ENCODE results near the gene GREM2. TPM values are rescaled to one million over a fixed set of nuclear protein-coding genes. Genes with fewer than 3 reads are reported as not detected.

GREM2 gene
- polyA plus RNA-seq, 2 of the 4 experiments (the other 2 are of a cell fraction), result 0.13 to 0.59 TPM

DNA sequence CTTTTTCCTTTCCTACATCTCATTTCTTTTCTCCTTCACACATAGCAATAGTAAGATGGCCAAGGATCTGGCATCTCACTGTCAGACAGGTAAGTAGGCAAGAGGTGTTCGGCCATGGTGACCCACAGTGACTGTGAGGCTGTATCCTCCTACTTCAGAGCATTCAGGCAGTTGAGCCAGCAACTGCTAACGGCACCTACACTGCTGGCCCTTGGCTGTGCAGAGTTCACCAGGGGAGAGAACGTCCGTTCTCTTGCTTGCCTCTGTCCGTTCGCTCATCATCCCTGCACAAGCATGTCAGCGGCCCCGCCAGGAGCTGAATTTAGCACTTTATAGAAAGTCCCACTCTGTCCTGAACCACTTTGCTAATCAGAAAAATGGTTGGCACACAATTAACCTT, 113.6 kb downstream of the GREM2 start:
- FAIRE-seq, result no peak

GRCh38 chr1:240497908-240498307, 114.0 kb downstream of the GREM2 start:
- Histone ChIP-seq H3K4me3 (no peak overlapping the region), H3K9me3 (no peaks in the 10 kb centered on the region), H3K4me2 (no peak overlapping the region), H3K4me1 (peaks cover 13% of the 10 kb centered on the region), H3K27ac (peak overlapping the region in 1 of 2 experiments; percentile 76; a peak in 2 of 6 replicates)
- ATAC-seq (no peak), FAIRE-seq (no peak), DNase-seq (ENCODE audit: low read depth in 1 of 2, low spot score in 1 of 2) (no peak)
- TF ChIP-seq, protein P1, sequence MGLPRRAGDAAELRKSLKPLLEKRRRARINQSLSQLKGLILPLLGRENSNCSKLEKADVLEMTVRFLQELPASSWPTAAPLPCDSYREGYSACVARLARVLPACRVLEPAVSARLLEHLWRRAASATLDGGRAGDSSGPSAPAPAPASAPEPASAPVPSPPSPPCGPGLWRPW (IDR thresholded peaks at IDR 0.05), result no peak
- TF ChIP-seq JUNB (IDR thresholded peaks at IDR 0.05) (no peak), HOXB5 (CRISPR knock-in tag; IDR thresholded peaks at IDR 0.05) (no peak), ESRRA (IDR thresholded peaks at IDR 0.05; ENCODE audit: borderline replicate concordance, low read length) (no peak), EHMT2 (IDR thresholded peaks at IDR 0.05; ENCODE audit: low read depth) (no peak), ZC3H11A (IDR thresholded peaks at IDR 0.05) (no peak), ZNF302 (CRISPR knock-in tag; IDR thresholded peaks at IDR 0.05) (no peak), CBX8 (IDR thresholded peaks at IDR 0.05) (no peak), RAD21 (conservative IDR thresholded peaks at IDR 0.05 in 1 of 2, IDR thresholded peaks at IDR 0.05 in 1 of 2) (no peak), EP300 (IDR thresholded peaks at IDR 0.05) (no peak), JUN (IDR thresholded peaks at IDR 0.05) (no peak), NFE2L2 (conservative IDR thresholded peaks at IDR 0.05; ENCODE audit: low read length) (no peak), MYC (IDR thresholded peaks at IDR 0.05; ENCODE audit: borderline replicate concordance, low read length) (no peak)
- TF ChIP-seq, protein P2, sequence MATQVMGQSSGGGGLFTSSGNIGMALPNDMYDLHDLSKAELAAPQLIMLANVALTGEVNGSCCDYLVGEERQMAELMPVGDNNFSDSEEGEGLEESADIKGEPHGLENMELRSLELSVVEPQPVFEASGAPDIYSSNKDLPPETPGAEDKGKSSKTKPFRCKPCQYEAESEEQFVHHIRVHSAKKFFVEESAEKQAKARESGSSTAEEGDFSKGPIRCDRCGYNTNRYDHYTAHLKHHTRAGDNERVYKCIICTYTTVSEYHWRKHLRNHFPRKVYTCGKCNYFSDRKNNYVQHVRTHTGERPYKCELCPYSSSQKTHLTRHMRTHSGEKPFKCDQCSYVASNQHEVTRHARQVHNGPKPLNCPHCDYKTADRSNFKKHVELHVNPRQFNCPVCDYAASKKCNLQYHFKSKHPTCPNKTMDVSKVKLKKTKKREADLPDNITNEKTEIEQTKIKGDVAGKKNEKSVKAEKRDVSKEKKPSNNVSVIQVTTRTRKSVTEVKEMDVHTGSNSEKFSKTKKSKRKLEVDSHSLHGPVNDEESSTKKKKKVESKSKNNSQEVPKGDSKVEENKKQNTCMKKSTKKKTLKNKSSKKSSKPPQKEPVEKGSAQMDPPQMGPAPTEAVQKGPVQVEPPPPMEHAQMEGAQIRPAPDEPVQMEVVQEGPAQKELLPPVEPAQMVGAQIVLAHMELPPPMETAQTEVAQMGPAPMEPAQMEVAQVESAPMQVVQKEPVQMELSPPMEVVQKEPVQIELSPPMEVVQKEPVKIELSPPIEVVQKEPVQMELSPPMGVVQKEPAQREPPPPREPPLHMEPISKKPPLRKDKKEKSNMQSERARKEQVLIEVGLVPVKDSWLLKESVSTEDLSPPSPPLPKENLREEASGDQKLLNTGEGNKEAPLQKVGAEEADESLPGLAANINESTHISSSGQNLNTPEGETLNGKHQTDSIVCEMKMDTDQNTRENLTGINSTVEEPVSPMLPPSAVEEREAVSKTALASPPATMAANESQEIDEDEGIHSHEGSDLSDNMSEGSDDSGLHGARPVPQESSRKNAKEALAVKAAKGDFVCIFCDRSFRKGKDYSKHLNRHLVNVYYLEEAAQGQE (IDR thresholded peaks at IDR 0.05), result no peak
- ChIA-PET POLR2A (no interaction called here), CTCF (interaction anchor here (1.7 kb wide), 1 partner anchor 11 kb away, joined by 3 read pairs; no protein-coding TSS in a partner anchor)
- WGBS (ENCODE audit: missing lambda C conversion rate), result 89% methylated on average over 4 of the region's 4 CpGs

More for the DNA sequence above, 113.6 kb downstream of the GREM2 start:
- DNase-seq (ENCODE audit: low read depth in 1 of 2, low spot score in 1 of 2) (no peak), ATAC-seq (no peak)
- 93% methylated on average over 8 of the region's 8 CpGs for WGBS (ENCODE audit: missing lambda C conversion rate)
- no peak for TF ChIP-seq RARB (CRISPR knock-in tag; IDR thresholded peaks at IDR 0.05)
- TF ChIP-seq RCOR1 (IDR thresholded peaks at IDR 0.05; ENCODE audit: low read depth, low read length), result no peak
- no peak for TF ChIP-seq ATOH8 (CRISPR knock-in tag; IDR thresholded peaks at IDR 0.05; ENCODE audit: low read depth)
- no peak for TF ChIP-seq RAD21 (conservative IDR thresholded peaks at IDR 0.05 in 1 of 2, IDR thresholded peaks at IDR 0.05 in 1 of 2)
- TF ChIP-seq MYC (IDR thresholded peaks at IDR 0.05; ENCODE audit: borderline replicate concordance, low read length), result no peak
- TF ChIP-seq HOXA7 (CRISPR knock-in tag; IDR thresholded peaks at IDR 0.05), result no peak
- Histone ChIP-seq H3K4me2 (no peak overlapping the region), H3K4me3 (no peak overlapping the region), H3K27ac (peak overlapping the region; percentile 45 to 76; a peak in 4 of 6 replicates), H3K4me1 (peaks cover 13% of the 10 kb centered on the region), H3K9me3 (no peaks in the 10 kb centered on the region)
- CTCF ChIA-PET, result interaction anchor here (0.6 to 1.7 kb wide), 2 partner anchors 11 to 15 kb away, joined by 3 read pairs; no protein-coding TSS in a partner anchor
- POLR2A ChIA-PET, result no interaction called here

- Histone ChIP-seq H3K4me2 (no peak overlapping the region), H3K9me3 (no peaks in the 10 kb centered on the region), H3K27ac (no peak overlapping the region), H3K4me1 (peaks cover 13% of the 10 kb centered on the region), H3K4me3 (no peak overlapping the region)
- ATAC-seq, result no peak
- DNase-seq (ENCODE audit: low read depth in 1 of 2, low spot score in 1 of 2), result no peak
- POLR2A ChIA-PET, result no interaction called here
- FAIRE-seq, result no peak
- CTCF ChIA-PET, result interaction anchor here (0.7 kb wide), 1 partner anchor 261 kb away, joined by 3 read pairs; no protein-coding TSS in a partner anchor
- 91% methylated on average over 5 of the region's 5 CpGs for WGBS (ENCODE audit: missing lambda C conversion rate)
- no peak for TF ChIP-seq MAFK (IDR thresholded peaks at IDR 0.05; ENCODE audit: partially characterized antibody)
- TF ChIP-seq, protein P2 (IDR thresholded peaks at IDR 0.05), result no peak
- no peak for TF ChIP-seq JUNB (IDR thresholded peaks at IDR 0.05)
- TF ChIP-seq BCL3 (IDR thresholded peaks at IDR 0.05), result no peak
- no peak for TF ChIP-seq RNF2 (IDR thresholded peaks at IDR 0.05; ENCODE audit: borderline replicate concordance, low read depth)
- no peak for TF ChIP-seq ATOH8 (CRISPR knock-in tag; IDR thresholded peaks at IDR 0.05; ENCODE audit: low read depth)
These were observed 115.0 kb downstream of the GREM2 start for GRCh38 chr1:240496941-240497340.

Data from A549 (cell line).